NCI-H226 (cell line): Measurements from ENCODE around the gene ADCY4.
A peak's percentile ranks its signal among the peaks of the same experiment; 100 is the strongest.
"Not testable (repeated sequence)": the region's sequence is repeated elsewhere in the genome, so short reads cannot be mapped to it uniquely, and the experiment has no call there.

Experiments
- DNase-seq: peaks from one replicate; pipeline ENCODE4 v3.0.0-alpha.2; 2015

Gene ADCY4

DNA sequence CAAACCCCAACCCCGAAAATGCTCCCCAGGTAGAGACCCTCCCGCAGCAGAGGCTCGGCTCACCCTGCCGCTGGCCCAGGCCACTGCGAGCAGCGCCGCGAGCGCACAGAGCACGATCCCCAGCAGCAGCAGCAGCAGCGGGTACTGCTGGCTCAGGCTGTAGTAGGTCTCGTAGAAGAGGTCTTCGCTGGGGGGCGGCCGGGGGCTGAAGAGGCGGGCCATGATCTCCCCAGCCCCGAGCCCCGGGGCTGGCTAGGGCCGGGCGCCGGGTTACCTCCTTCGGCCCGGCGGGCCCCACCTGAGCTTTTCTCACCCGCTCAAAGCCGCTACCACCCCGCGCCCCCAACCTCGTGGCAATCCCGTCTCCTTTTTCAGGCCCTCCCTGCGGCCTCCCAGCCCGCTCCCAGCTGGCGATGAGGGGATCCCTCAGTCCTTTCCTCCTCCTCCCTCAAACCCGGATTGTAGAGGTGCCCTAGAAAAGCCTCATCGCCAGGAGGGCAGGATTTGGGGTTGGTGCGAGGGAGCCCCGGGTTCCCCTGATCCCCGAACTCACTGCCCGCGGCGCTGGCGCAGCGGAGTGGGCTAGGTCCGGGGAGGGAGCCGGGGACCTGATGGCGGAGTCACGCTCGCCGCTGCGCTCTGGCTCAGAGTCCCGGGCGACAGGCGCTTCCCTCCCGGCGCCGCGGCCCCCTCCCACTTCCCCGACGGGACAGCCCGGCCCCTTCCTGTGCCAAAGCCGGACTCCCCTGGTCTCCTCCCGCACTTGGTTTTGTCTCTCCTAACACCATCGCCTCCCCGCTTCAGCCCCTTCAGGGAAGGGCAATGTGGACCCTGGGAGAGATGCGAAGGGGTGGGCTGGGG, at the start of gene ADCY4:
TSS of gene ADCY4 (minus strand) at position 641 of the 861 bp plus-strand sequence. CDS start at position 222, 419 bp downstream.
- DNase-seq = no peak

DNA sequence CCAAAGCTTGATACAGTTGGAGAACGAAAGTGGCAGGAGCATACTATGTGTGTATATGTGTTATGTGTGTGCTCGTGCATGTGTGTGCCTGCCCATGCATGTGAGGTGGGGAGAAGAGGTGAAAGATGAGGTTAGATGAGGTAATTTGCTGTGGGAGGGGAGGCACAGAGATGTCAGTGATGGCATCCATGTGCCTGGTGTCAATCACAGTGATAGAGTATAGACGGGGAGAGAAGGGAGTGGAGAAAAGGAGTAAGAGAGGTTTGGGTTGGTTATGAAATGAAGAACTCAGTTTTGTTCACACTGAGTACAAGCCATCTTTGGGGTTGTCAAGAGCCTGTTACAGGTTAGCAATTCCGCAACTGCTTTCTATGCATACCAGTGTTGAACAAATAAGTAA, 49.3 kb upstream of the ADCY4 start:
- no peak for DNase-seq

DNA sequence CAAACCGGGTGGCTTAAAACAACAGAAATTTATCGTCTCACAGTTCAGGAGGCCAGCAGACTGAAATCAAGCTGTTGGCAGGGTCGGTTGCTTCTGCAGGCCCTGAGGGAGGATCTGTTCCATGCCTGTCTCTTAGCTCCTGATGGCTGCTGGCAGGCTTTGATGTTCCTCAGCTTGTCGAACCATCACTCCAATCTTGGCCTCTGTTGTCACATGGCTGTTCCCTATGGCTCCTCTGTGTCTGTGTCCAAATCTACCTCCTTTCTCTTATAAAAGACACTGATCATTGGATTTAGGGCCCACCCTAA, 47.1 kb upstream of the ADCY4 start:
- DNase-seq = no peak

DNA sequence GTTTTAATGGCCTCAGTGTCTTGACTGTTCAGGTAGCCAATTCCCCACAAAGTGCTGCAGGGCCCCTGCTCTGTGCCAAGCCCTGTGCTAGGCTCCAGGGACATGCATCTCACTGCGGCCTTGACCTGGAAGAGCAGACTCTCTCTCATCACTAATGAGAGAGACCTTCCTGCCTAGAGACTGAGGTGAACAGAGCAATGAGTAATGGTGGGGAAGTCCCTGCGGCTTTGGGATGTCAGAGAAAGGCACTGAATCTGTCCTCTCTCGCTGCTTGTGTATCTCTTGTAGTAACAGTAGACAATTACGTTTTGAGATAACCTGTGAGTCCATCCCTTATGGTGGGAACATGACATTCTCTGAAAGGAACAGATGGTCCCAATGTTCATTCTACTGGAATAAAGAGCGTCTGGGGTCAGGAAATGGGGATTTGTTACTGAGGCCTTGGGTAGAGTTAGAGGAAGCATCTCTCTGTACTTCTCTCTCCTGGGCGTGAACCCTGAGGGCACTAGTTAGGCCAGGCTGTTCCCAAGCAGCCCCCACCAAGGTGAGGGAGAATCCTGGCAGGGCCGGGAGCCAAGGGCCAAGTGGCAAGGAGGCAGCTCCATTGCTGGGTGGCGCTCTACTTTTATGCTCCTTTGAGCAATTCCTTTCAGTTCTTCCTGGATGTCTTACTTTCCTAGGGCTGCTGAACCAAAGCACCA, 46.6 kb upstream of the ADCY4 start:
- DNase-seq = no peak

DNA sequence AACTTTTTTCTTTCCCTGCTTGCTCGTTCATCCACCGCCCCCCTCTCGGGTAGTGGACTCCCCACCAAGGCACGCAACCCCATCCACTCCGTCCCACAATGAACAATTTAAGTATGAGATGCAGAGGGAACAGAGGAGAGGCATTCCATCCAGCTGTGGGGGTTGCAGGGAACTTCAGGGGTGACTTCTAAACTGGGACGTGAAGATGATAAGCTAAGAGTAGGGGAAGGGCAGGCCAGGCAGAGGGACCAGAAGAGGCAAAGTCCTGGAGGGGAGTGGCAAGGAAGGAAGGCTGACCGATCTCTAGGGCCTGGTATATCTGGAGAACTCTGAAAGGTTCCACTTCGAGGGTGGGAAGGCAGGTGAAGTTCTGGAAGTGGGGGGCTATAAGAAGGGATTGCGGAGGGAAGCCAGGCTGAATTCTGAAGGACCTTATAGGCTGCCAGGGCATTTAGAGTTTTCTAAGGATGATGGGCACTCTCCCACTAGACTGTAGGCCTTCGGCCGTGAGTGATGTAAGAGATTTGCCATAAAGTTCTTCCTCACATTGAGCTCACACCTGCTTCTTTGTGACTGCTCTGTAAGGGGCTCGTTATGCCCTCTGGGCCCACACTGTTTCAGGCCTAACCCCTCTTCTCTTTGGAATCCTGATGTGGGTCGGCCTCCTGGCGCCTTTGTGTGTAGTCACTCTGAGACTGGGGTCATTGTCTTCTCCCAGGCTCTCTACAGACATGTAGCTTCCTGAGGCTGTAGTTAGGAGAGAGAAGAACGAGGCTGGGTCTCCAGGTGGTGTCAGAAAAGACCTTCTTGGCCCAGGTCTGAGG, 45.2 kb upstream of the ADCY4 start:
- DNase-seq = no peak

DNA sequence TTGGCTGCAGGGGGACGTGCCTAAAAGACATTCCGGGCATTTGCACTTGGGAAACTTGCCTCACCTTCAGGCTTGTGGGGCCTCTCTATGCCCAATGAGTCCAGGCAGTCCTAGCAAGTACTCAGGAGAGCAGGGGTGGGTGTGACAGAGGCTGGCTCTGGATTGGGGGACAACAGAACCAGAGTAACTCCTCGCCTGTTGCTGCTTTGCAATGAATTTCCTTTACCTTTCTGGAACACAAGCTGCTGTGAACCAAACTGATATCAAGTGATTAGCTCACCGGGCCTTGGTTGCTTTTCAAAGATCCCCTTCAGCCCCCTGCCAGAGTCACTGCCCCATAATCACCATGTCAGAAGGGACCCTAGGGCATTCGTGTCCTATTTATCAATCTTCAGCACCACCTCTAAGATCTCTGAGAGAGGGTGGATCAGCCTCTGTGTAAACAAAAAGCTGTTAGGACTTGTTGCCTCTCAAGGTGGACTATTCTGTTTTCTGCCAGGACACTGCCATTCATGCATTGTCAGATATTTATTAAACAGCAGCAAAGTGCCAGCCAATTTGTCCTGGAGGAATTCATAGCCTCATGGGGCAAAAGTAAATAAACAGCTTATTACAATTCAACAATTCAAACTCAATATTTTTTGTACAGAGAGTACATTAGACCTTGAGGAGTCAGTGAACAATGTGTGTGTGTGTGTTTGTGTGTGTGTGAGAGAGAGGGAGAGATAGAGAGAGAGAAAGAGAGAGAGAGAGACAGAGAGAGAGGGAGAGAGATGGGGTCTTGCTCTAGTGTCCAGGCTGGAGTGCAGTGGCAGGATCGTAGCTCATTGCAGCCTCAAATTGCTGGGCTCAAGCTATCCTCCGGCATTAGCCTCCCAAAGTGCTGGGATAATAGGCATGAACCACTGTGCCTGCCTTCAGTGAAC, 44.4 kb upstream of the ADCY4 start:
- no peak for DNase-seq

DNA sequence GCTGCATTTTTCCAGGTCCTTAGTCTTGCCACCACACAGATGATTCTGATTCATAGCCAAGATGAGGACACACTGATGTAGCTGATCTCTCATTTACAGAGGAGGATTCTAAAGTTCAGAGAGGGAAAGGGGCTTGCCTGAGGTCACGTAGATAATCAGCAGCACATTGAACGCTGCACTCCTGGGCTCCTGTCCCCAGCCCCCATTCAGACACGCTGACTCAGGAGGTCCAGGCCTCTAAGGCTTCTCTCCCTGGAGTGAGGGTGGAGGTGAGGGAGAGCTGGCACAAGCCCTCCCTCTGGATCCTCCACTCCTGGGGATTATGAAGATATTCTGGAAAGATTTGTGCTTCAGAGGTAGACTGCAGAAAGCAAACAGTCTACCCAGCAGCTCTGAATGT, 43.5 kb upstream of the ADCY4 start:
- DNase-seq = no peak

DNA sequence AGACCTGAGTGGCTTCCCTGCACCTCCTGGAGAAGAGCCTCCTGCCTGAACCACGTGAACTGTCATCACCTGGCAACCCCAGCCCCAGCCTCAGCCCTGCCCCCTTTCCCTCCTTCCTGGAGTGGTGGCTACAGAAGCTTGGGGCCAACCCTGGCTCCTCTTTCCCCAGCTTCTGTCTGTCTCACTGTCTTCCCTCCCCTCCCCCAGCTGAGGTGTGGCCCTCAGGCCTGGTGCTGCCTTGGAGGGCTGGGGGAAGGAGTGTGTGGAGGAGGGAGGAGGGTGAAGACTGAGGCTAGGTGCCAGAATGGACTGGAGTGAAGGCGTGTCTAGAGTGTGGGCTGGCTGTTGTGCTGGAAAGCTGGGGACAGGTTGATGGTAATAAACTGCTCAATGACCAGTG, 42.8 kb upstream of the ADCY4 start:
- DNase-seq = peak; percentile 11

DNA sequence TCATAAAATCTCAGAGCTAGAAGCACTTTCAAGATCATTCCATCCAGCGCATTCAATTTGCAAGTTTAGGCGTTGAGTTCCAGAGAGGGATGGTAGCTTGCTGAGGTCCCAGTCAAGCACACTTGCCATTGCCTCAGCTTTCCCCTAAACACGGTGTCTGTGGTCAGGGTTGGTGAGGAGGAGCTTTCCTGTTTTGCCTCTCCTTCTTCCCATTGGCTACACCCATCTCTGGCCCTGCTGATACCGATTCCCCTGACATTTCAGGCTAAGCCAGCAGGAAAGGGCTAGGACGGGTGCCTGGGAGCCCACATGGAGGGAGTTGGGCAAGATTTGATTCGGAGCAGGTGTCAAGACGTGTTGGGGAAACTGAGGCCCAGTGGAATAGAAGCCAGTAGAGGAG, 42.3 kb upstream of the ADCY4 start:
- DNase-seq = no peak

DNA sequence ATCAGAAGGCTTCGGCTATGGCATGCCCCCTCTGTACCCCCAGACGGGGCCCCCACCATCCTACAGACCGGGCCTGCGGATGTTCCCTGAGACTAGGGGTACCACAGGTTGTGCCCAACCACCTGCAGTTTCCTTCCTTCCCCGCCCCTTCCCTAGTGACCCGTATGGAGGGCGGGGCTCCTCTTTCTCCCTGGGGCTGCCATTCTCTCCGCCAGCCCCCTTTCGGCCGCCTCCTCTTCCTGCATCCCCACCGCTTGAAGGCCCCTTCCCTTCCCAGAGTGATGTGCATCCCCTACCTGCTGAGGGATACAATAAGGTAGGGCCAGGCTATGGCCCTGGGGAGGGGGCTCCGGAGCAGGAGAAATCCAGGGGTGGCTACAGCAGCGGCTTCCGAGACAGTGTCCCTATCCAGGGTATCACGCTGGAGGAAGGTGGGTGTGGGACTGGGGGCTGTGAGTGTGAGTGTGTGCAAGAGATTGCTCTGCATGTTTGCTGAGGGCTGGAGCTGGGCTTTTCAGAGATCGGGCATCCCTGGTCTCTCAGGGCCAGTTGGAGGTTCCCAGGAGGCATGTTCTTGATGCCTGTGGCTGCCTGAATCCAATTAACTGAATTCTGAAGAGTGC, 41.7 kb upstream of the ADCY4 start:
- no peak for DNase-seq

DNA sequence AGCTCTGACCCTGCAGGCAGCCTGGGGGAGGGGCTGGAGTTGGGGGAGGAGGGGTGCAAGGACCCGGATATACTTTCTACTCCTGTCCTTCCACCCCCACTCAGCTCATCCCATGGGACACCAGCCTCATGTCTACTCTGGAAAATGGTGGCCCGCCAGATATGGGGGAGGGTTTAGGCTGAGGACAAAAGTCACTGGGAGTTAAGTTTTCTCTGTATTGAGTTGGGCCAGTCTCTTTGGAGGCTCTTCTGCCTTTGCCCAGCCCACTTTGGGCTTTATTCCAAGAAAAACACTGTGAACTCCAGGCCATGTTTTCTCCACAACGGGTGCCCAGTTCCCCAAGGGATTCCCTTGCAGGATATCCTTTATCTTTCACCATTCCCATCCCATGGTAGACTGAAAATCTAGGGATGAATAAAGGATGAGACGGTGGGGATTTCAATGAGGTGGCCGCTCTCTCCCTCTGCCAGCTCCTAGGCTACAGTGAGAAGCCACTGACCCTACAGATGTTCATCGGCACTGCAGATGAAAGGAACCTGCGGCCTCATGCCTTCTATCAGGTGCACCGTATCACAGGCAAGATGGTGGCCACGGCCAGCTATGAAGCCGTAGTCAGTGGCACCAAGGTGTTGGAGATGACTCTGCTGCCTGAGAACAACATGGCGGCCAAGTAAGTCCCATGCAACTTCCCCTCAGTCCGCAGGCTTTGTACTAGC, 38.0 kb upstream of the ADCY4 start:
- DNase-seq = no peak

DNA sequence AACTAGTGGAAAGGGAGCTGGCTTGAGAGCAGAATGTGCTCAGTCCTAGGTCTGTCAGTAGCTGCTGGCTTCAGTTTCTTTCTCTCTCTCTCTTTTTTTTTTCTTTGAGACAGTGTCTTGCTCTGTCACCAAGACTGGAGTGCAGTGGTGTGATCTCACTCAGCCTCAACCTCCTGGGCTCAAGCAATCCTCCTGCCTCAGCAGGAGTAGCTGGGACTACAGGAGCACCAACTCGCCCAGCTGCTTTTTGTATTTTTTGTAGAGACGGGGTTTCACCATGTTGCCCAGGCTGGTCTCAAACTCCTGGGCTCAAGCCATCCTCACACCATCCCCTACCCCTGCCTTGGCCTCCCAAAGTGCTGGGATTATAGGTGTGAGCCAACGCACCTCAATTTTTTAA, 36.7 kb upstream of the ADCY4 start:
- DNase-seq = not testable (repeated sequence)

DNA sequence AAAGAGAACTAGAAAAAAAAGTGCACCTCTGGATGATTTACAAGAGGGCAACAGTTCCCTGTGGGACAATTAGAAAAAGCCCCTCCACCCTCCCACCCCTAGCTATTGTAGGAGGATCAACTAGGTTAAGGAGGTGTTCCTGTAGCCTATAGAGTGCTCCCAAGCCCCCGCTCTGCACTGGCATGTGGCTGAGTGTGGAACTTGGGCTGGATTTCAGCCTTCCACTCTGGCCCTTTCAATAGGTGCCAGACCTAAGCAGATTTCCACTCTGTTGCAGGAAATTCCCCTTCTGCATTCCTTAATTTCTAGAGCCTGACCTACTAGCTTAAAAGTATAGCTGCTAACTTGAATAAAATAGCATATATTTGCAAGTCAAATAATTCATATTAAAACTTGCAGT, 35.9 kb upstream of the ADCY4 start:
- no peak for DNase-seq

DNA sequence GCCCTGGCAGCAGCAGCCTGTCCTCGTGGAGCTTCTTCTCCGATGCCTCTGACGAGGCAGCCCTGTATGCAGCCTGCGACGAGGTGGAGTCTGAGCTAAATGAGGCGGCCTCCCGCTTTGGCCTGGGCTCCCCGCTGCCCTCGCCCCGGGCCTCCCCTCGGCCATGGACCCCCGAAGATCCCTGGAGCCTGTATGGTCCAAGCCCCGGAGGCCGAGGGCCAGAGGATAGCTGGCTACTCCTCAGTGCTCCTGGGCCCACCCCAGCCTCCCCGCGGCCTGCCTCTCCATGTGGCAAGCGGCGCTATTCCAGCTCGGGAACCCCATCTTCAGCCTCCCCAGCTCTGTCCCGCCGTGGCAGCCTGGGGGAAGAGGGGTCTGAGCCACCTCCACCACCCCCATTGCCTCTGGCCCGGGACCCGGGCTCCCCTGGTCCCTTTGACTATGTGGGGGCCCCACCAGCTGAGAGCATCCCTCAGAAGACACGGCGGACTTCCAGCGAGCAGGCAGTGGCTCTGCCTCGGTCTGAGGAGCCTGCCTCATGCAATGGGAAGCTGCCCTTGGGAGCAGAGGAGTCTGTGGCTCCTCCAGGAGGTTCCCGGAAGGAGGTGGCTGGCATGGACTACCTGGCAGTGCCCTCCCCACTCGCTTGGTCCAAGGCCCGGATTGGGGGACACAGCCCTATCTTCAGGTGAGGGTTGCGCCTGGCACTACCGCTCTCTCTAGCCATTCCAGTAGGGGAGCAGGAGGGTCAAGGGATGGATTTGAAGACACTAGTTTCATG, 35.2 kb upstream of the ADCY4 start:
- DNase-seq = no peak

DNA sequence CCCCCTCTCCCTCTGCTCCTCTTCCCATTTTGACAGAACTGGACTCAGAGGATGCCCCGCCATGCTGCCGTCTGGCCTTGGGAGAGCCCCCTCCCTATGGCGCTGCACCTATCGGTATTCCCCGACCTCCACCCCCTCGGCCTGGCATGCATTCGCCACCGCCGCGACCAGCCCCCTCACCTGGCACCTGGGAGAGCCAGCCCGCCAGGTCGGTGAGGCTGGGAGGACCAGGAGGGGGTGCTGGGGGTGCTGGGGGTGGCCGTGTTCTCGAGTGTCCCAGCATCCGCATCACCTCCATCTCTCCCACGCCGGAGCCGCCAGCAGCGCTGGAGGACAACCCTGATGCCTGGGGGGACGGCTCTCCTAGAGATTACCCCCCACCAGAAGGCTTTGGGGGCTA, 34.6 kb upstream of the ADCY4 start:
- DNase-seq = no peak

DNA sequence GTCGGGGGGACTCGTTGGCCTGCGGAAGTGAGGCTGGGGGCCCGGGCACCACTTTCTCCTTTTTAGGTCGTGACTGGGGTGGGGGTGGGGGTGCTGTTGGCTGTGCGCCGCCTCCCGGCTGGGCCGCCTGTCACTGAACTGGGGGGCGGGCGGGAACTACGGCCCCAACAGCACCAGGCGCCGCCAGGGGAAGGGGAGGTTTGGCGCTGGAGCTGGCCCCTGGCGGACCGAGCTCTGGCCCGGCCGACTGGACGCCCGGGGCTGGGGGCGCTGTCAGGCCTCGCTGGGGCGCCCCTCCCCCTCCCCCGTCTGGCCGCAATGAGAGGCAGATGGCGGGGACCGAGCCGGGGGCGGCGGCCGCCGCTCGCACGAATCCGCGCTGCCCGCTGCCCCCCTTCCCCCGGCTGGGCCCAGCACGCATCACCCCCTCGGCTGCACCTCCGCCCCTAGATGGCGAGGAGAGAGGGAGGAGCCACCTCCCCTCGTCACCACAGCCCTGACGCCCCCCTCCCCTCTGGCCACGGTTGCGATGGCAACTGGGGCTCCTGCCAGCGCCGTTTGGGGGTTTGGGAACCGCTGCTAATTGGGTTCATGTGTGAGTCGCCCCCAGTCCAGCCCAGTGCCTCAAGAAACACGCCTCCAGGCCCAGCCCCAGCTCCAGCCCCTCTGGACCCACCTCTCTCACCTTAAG, 33.8 kb upstream of the ADCY4 start:
- DNase-seq = no peak

DNA sequence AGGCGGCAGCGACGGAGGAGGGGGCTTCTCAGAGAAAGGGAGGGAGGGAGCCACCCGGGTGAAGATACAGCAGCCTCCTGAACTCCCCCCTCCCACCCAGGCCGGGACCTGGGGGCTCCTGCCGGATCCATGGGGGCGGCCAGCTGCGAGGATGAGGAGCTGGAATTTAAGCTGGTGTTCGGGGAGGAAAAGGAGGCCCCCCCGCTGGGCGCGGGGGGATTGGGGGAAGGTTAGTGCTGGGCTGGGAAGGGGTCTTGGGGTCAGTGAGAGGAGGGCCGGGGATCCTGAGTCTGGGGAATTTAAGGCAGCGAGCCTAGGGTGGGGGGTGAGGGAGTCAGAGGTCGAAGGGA, 33.3 kb upstream of the ADCY4 start:
- DNase-seq = no peak

DNA sequence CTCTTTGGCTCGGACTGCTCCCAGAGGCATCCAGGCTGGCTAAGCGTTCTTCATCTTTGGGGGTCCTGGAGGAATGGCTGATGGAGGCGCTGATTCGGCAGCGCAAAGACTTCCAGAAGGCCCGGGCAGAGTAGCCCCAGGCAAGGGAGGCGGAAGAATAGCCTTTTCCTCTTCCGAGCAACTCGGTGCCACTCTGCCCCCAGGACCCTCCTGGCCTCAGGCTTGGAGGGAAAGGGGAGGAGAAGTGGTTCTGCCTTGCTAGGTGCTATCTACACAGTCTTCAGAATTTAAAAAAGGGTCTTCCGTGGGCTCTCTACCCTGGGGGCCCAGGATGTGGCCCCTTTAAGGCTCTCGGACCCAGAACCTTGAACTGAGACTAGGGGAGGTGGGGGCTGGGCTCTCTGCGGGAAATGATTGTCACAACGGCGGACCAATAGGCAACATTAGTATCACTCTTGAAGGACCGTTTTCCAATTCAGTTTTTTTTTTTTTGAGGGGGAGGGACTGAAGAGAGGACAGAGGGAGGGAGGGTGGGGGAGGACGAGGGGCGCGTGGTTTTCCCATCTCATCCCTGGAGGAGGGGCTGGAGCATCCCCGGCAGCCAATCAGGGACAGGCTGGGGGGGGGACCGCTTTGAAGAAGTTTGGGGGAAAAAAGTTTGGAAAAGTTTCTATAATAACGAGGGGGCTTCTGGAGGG, 32.8 kb upstream of the ADCY4 start, which contains the start of gene NFATC4:
TSS of gene NFATC4 (plus strand) at position 671 of the 698 bp plus-strand sequence. CDS start 157 bp downstream, outside the sequence.
- DNase-seq = no peak
